HepG2 (cell line): ENCODE measurements around the gene RPL38. TPM values are rescaled to one million over a fixed set of nuclear protein-coding genes. Genes with fewer than 3 reads are reported as not detected.

ENCODE experiments used
- ELF3 ChIP-seq: IDR thresholded peaks from 2 replicates; pipeline ENCODE4 v1.6.1; 2016; ENCODE audit warnings: missing genetic modification reagents, missing compliant biosample characterization
- ETV6 ChIP-seq: sonication (generic); formaldehyde crosslinking; conservative IDR thresholded peaks from 2 replicates; pipeline ENCODE4 v1.4.0; 2020; ENCODE audit warnings: missing genetic modification reagents
- FOXO4 ChIP-seq: sonication (generic); formaldehyde crosslinking; conservative IDR thresholded peaks from 2 replicates; pipeline ENCODE4 v1.8.1; 2023; ENCODE audit warnings: missing genetic modification reagents
- HOXA5 ChIP-seq: sonication (generic); formaldehyde crosslinking; IDR thresholded peaks from 2 replicates; pipeline ENCODE4 v1.4.0; 2020; ENCODE audit warnings: missing genetic modification reagents
- IKZF4 ChIP-seq: sonication (generic); formaldehyde crosslinking; IDR thresholded peaks from 2 replicates; pipeline ENCODE4 v1.5.1; 2020; ENCODE audit warnings: borderline replicate concordance, mild to moderate bottlenecking, low read depth, missing genetic modification reagents; ENCODE audit errors: not compliant biosample characterization
- KAT2B ChIP-seq: fragments of 150-350 bp; IDR thresholded peaks from 2 replicates; pipeline ENCODE4 v1.6.1; 2014; ENCODE audit warnings: low read depth, low read length, borderline replicate concordance
- KLF13 ChIP-seq: sonication (generic); formaldehyde crosslinking; IDR thresholded peaks from 2 replicates; pipeline ENCODE4 v1.4.0; 2020; ENCODE audit warnings: mild to moderate bottlenecking, missing genetic modification reagents
- KLF16 ChIP-seq, 2 experiments: sonication (generic) in 1 of 2; formaldehyde crosslinking in 1 of 2; IDR thresholded peaks; 2 replicates each; pipeline versions ENCODE4 v1.6.1 to v1.8.0; 2016 to 2023; ENCODE audit warnings: missing genetic modification reagents in 2 of 2, missing compliant biosample characterization in 1 of 2
- MLX ChIP-seq: IDR thresholded peaks from 2 replicates; pipeline ENCODE4 v1.6.1; 2016
- MTA1 ChIP-seq: sonication (generic); formaldehyde crosslinking; IDR thresholded peaks from 2 replicates; pipeline ENCODE4 v1.4.0; 2020; ENCODE audit warnings: missing genetic modification reagents, mild to moderate bottlenecking, borderline replicate concordance
- NCOR1 ChIP-seq: fragments of 200-600 bp; sonication (generic); IDR thresholded peaks from 2 replicates; pipeline ENCODE4 v1.7.0; 2017; ENCODE audit warnings: antibody characterized with exemption, low read length, borderline replicate concordance
- NFYB ChIP-seq: sonication (generic); formaldehyde crosslinking; IDR thresholded peaks from 2 replicates; pipeline ENCODE4 v1.4.0; 2020; ENCODE audit warnings: missing genetic modification reagents
- SP5 ChIP-seq: IDR thresholded peaks from 2 replicates; pipeline ENCODE4 v1.6.1; 2016; ENCODE audit warnings: low read depth, borderline replicate concordance
- ZNF281 ChIP-seq: sonication (generic); formaldehyde crosslinking; IDR thresholded peaks from 2 replicates; pipeline ENCODE4 v1.4.0; 2020; ENCODE audit warnings: missing genetic modification reagents, borderline replicate concordance
- ZNF350 ChIP-seq: sonication (generic); formaldehyde crosslinking; IDR thresholded peaks from 2 replicates; pipeline ENCODE4 v1.4.0; 2020; ENCODE audit warnings: mild to moderate bottlenecking, low read depth, missing genetic modification reagents, borderline replicate concordance
- ZNF772 ChIP-seq: sonication (generic); formaldehyde crosslinking; IDR thresholded peaks from 2 replicates; pipeline ENCODE4 v1.5.0; 2020; ENCODE audit warnings: mild to moderate bottlenecking, missing genetic modification reagents
- ZSCAN5A ChIP-seq: sonication (generic); formaldehyde crosslinking; IDR thresholded peaks from 2 replicates; pipeline ENCODE4 v1.8.0; 2022; ENCODE audit warnings: mild to moderate bottlenecking, missing genetic modification reagents, borderline replicate concordance
- polyA plus RNA-seq, 8 experiments: library from polyadenylated mRNA; depleted of rRNA in 3 of 8; stranded (reverse) in 7 of 8; unstranded in 1 of 8; fragments of >200 nt; fragmentation: Illumina TruSeq in 4 of 8; extraction: Trizol in 4 of 8; gene quantifications; 2 replicates each; pipeline versions ENCODE4 v1.2.1 to v1.2.3, GENCODE V29; 2011 to 2016; ENCODE audit warnings: low read depth in 4 of 8, missing spikeins in 1 of 8, mixed read lengths in 1 of 8; ENCODE audit not compliant: insufficient read depth in 1 of 8
- total RNA-seq, 5 experiments: library from RNA; depleted of rRNA; stranded (reverse); fragments of >200 nt; fragmentation: Illumina TruSeq; extraction: Trizol; gene quantifications; 2 replicates each; pipeline ENCODE4 v1.2.3, GENCODE V29; 2016; ENCODE audit warnings: low read depth in 1 of 5

RPL38 gene
- total and polyA plus RNA-seq, 2 of the 13 experiments (the other 11 are each of a cell fraction or from before 2014, with no cell fraction given), result 2,370 to 2,372 TPM

GRCh38 chr17:74203439-74204240, at the start of gene RPL38 (continued):
- TF ChIP-seq ZNF281 (CRISPR knock-in tag) (peak; percentile 39; the same call in 1 of the 2 replicates), SP5 (peak; percentile 56; the same call in 1 of the 2 replicates), MLX (CRISPR knock-in tag) (0 out of 2 replicates have a peak, but pooled peaks have one; percentile 12), NCOR1 (no peak), KLF13 (no peak), ZNF350 (CRISPR knock-in tag) (peak; percentile 95), IKZF4 (CRISPR knock-in tag) (peak; percentile 64), ETV6 (no peak; the same call in 1 of the 2 replicates), ZSCAN5A (0 out of 2 replicates have a peak, but pooled peaks have one; percentile 15), ZNF772 (no peak; the same call in 1 of the 2 replicates), HOXA5 (CRISPR knock-in tag) (peak; percentile 93), NFYB (peak; percentile 44; the same call in 1 of the 2 replicates), FOXO4 (CRISPR knock-in tag) (no peak), ELF3 (CRISPR knock-in tag) (peak; percentile 94), MTA1 (CRISPR knock-in tag) (peak; percentile 60; the same call in 1 of the 2 replicates), KLF16 (CRISPR knock-in tag; IDR thresholded peaks at IDR 0.05) (peak; percentile 71 to 99; a peak in 2 of 4 replicates), KAT2B (no peak)
